ENCODE measurements around the gene STEAP3. TPM values are rescaled to one million over a fixed set of nuclear protein-coding genes. Genes with fewer than 3 reads are reported as not detected.

The STEAP3 gene
- total RNA-seq, 1 experiment from 2014 or later, result 30.5 TPM

DNA sequence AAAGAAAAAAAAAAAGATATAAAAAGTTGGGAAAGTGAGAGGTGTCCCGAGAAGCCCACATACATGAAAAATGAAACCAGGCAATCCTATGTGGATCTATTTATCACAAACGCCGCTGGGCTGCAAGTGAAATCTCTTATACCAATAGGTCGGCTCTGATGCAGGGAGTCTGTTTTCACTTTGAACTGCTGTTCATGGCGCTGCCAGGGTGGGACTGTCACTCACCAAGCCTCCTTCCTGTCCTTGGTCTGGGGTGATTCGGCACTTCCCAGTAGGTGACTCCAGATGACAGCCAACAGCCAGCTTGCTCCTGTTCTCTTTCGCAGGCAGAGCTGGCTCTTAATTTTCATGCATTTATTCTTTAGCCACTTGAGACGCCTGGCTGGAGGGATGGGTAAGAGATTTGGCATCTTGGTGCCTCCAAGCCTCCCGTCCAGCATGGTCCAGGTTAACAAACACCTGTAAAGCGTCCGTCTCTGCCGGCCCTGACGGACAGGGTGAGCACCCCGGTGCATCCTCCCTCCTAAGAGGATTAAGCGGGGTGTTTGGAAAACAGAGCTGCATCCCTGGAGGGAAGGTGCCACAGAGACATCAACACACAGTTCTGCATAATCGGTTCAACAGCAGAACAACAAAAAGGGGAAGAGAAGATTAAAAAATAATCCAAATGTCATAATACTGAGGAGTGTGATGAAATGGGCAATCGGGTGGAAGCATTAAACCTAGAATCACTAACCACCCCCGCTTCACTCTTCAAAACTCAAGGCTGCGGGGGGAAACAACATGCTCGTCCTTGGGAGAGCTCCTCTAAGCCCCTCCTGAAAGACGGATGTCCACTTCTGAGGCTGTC is 58.7 kb downstream of the STEAP3 start:
- intact Hi-C loops (cut with micrococcal nuclease; ENCODE audit: unreplicated experiment), result no loop called here
- no peak for DNase-seq
- BruUV-seq (replicated peaks), result no TSS peak
- CTCF ChIA-PET, result no interaction called here
- TF ChIP-seq, protein P1, sequence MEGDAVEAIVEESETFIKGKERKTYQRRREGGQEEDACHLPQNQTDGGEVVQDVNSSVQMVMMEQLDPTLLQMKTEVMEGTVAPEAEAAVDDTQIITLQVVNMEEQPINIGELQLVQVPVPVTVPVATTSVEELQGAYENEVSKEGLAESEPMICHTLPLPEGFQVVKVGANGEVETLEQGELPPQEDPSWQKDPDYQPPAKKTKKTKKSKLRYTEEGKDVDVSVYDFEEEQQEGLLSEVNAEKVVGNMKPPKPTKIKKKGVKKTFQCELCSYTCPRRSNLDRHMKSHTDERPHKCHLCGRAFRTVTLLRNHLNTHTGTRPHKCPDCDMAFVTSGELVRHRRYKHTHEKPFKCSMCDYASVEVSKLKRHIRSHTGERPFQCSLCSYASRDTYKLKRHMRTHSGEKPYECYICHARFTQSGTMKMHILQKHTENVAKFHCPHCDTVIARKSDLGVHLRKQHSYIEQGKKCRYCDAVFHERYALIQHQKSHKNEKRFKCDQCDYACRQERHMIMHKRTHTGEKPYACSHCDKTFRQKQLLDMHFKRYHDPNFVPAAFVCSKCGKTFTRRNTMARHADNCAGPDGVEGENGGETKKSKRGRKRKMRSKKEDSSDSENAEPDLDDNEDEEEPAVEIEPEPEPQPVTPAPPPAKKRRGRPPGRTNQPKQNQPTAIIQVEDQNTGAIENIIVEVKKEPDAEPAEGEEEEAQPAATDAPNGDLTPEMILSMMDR (IDR thresholded peaks at IDR 0.05; ENCODE audit: unreplicated experiment), result no peak
- Mint-ChIP-seq H3K27me3 (ENCODE audit: unreplicated experiment) (no peaks in the 10 kb centered on the region), H3K27ac (ENCODE audit: unreplicated experiment) (no peak overlapping the region), H3K9me3 (ENCODE audit: low read depth, unreplicated experiment) (no peaks in the 10 kb centered on the region), H3K4me1 (ENCODE audit: low read depth, unreplicated experiment) (peaks cover 16% of the 10 kb centered on the region), H3K4me3 (ENCODE audit: low read depth, unreplicated experiment) (no peak overlapping the region), H3K36me3 (ENCODE audit: insufficient read depth, unreplicated experiment) (no peaks in the 10 kb centered on the region)

DNA sequence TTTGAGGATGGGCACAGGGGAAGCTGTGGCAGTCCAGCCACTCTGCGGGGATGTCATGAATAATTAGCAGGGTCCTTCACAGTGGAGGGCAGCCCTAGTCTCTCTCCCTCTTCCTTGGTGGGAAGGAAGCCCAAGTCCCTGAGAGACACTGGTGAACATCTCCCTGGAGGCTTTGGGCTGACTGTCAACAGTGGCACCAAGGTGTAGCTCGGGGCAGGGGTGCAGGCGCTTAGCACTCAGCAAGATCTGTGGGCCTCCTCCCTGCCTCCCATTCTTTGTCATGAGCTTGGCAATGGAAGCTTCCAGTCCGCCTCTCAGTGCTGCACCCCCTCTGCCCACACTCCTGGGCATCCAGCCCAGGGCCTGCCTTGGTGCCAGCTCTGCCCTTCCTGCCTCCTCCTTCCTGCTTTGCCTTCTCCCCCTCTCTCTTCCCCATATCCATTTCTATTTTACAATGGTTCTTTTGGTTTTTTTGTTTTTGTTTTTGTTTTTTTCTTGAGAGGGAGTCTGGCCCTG is 59.4 kb downstream of the STEAP3 start:
- Mint-ChIP-seq H3K27me3 (ENCODE audit: unreplicated experiment) (no peaks in the 10 kb centered on the region), H3K9me3 (ENCODE audit: low read depth, unreplicated experiment) (no peaks in the 10 kb centered on the region), H3K27ac (ENCODE audit: unreplicated experiment) (no peak overlapping the region), H3K36me3 (ENCODE audit: insufficient read depth, unreplicated experiment) (no peaks in the 10 kb centered on the region), H3K4me3 (ENCODE audit: low read depth, unreplicated experiment) (no peak overlapping the region), H3K4me1 (ENCODE audit: low read depth, unreplicated experiment) (peaks cover 16% of the 10 kb centered on the region)
- DNase-seq, result no peak
- CTCF ChIA-PET, result no interaction called here
- TF ChIP-seq, protein P1 (IDR thresholded peaks at IDR 0.05; ENCODE audit: unreplicated experiment), result no peak
- BruUV-seq (replicated peaks), result no TSS peak
- intact Hi-C loops (cut with micrococcal nuclease; ENCODE audit: unreplicated experiment), result no loop called here

DNA sequence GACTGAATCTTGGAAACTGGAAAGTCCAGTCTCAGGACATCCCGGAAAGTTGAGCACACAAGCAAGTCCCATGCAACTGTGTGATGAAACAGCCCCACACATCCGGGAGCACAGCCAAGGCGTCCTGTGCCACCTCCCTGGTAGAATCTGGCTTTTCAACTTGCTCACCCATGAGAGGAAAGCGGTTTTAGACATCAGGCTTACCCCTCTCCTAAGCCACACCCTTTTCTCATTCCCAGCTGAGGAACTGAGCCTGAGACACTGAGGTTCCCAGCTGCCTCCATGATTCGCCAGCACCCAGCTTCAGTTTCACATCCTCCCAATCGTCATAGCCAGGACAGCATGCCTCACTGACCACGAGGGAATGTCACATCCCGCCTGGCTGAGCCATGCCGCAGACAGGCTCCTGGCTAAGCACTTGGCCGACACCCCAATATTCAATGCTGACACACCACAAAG is 60.3 kb downstream of the STEAP3 start:
- H3K27ac Mint-ChIP-seq (ENCODE audit: unreplicated experiment), result no peak overlapping the region
- no peaks in the 10 kb centered on the region for H3K36me3 Mint-ChIP-seq (ENCODE audit: insufficient read depth, unreplicated experiment)
- CTCF ChIA-PET, result interaction anchor here (0.5 kb wide), 1 partner anchor 18 kb away, joined by 3 read pairs; no protein-coding TSS in a partner anchor
- peaks cover 16% of the 10 kb centered on the region for H3K4me1 Mint-ChIP-seq (ENCODE audit: low read depth, unreplicated experiment)
- intact Hi-C loops (cut with micrococcal nuclease; ENCODE audit: unreplicated experiment), result no loop called here
- TF ChIP-seq, protein P1 (IDR thresholded peaks at IDR 0.05; ENCODE audit: unreplicated experiment), result no peak
- no TSS peak for BruUV-seq (replicated peaks)
- H3K9me3 Mint-ChIP-seq (ENCODE audit: low read depth, unreplicated experiment), result no peaks in the 10 kb centered on the region
- H3K4me3 Mint-ChIP-seq (ENCODE audit: low read depth, unreplicated experiment), result peak overlapping the region; percentile 25
- peak; percentile 56 for DNase-seq
- H3K27me3 Mint-ChIP-seq (ENCODE audit: unreplicated experiment), result no peaks in the 10 kb centered on the region

DNA sequence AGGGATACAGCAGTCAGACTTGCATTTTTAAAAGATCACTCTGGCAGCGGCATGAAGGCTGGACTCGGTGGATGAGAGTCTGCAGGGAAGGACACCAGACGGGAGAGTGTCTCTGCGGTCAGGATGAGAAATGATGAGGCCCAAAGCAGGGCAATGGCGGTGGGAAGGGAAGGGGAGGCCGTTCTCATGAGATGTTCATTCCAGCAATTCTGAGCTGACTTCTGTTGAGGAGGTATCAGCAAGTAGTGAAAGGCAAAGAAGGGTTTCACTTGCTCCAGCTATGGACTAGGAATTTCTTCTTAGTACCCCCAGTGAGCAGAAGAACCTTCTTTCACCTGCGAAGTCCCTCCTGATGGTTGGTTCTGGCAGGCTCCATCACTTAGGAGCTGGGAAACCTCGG is 63.0 kb downstream of the STEAP3 start:
- Mint-ChIP-seq H3K36me3 (ENCODE audit: insufficient read depth, unreplicated experiment) (no peaks in the 10 kb centered on the region), H3K4me3 (ENCODE audit: low read depth, unreplicated experiment) (no peak overlapping the region), H3K27ac (ENCODE audit: unreplicated experiment) (no peak overlapping the region), H3K4me1 (ENCODE audit: low read depth, unreplicated experiment) (peaks cover 16% of the 10 kb centered on the region), H3K27me3 (ENCODE audit: unreplicated experiment) (no peaks in the 10 kb centered on the region), H3K9me3 (ENCODE audit: low read depth, unreplicated experiment) (no peaks in the 10 kb centered on the region)
- no peak for DNase-seq
- CTCF ChIA-PET, result no interaction called here
- intact Hi-C loops (cut with micrococcal nuclease; ENCODE audit: unreplicated experiment), result no loop called here
- TF ChIP-seq, protein P1 (IDR thresholded peaks at IDR 0.05; ENCODE audit: unreplicated experiment), result no peak
- BruUV-seq (replicated peaks), result no TSS peak

Data from Calu3 (cell line).